MM.1S (cell line): ENCODE results near the gene KCNQ1.

Source experiments
- DNase-seq: peaks from one replicate; pipeline ENCODE4 v3.0.0-alpha.2; 2015
- H2AFZ ChIP-seq: fragments of 300-600 bp; sonication (generic); 2 replicates; pipeline ENCODE4 v1.6.0; 2016; ENCODE audit warnings: antibody characterized with exemption, low read length
- H3F3A ChIP-seq: fragments of 300-600 bp; sonication (generic); 2 replicates; pipeline ENCODE4 v1.6.1; 2016; ENCODE audit warnings: mild to moderate bottlenecking, antibody characterized with exemption, low read length, moderate library complexity, mixed read lengths; ENCODE audit not compliant: insufficient read depth
- H3K27ac ChIP-seq: fragments of 300-600 bp; sonication (generic); 2 replicates; pipeline ENCODE4 v1.5.1; 2016; ENCODE audit warnings: mild to moderate bottlenecking, low read length
- H3K27me3 ChIP-seq: fragments of 300-600 bp; sonication (generic); replicated peaks from 2 replicates; pipeline ENCODE4 v1.6.0; 2016; ENCODE audit warnings: low read length; ENCODE audit not compliant: insufficient read depth
- H3K36me3 ChIP-seq: fragments of 300-600 bp; sonication (generic); replicated peaks from 2 replicates; pipeline ENCODE4 v1.6.1; 2016; ENCODE audit warnings: mild to moderate bottlenecking, low read length, mixed read lengths; ENCODE audit not compliant: insufficient read depth
- H3K4me1 ChIP-seq: fragments of 300-600 bp; sonication (generic); 2 replicates; pipeline ENCODE4 v1.6.1; 2016; ENCODE audit warnings: low read length, mixed read lengths
- H3K4me2 ChIP-seq: fragments of 300-600 bp; sonication (generic); 2 replicates; pipeline ENCODE4 v1.6.0; 2016; ENCODE audit warnings: low read depth, low read length
- H3K4me3 ChIP-seq: fragments of 300-600 bp; sonication (generic); 2 replicates; pipeline ENCODE4 v1.5.1; 2016; ENCODE audit warnings: low read length, mixed read lengths
- H3K79me2 ChIP-seq: fragments of 300-600 bp; sonication (generic); 2 replicates; pipeline ENCODE4 v1.6.1; 2016; ENCODE audit warnings: mixed run types, low read length, mixed read lengths
- H3K9ac ChIP-seq: fragments of 300-600 bp; sonication (generic); 2 replicates; pipeline ENCODE4 v1.6.1; 2016; ENCODE audit warnings: low read length, mixed read lengths
- H3K9me2 ChIP-seq: fragments of 300-600 bp; sonication (generic); replicated peaks from 2 replicates; pipeline ENCODE4 v1.6.1; 2016; ENCODE audit warnings: mild to moderate bottlenecking, low read length, mixed read lengths; ENCODE audit not compliant: insufficient read depth
- H3K9me3 ChIP-seq: fragments of 300-600 bp; sonication (generic); replicated peaks from 2 replicates; pipeline ENCODE4 v1.6.1; 2016; ENCODE audit warnings: mild to moderate bottlenecking, low read length, mixed read lengths; ENCODE audit not compliant: insufficient read depth
- H4K20me1 ChIP-seq: fragments of 300-600 bp; sonication (generic); 2 replicates; pipeline ENCODE4 v1.6.1; 2016; ENCODE audit warnings: mild to moderate bottlenecking, low read length, moderate library complexity, mixed read lengths; ENCODE audit not compliant: insufficient read depth
- CTCF ChIP-seq: fragments of 300-600 bp; sonication (generic); IDR thresholded peaks from 2 replicates; pipeline ENCODE4 v1.5.1; 2016; ENCODE audit warnings: antibody characterized with exemption, low read length, mixed read lengths
- EZH2 ChIP-seq: fragments of 300-600 bp; sonication (generic); optimal IDR thresholded peaks from 2 replicates; pipeline ENCODE3; 2017; ENCODE audit warnings: low read depth, mild to moderate bottlenecking, antibody characterized with exemption, low read length, mixed read lengths
- EZH2phosphoT487 ChIP-seq: fragments of 300-600 bp; sonication (generic); IDR thresholded peaks from 2 replicates; pipeline ENCODE4 v1.6.1; 2018; ENCODE audit warnings: antibody characterized with exemption, low read length

KCNQ1 gene

GRCh38 chr11:2750682-2751522 is 306.1 kb downstream of the KCNQ1 start:
- DNase-seq, result no peak
- no peak overlapping the region for H2AFZ ChIP-seq
- no peaks in the 10 kb centered on the region for H3K79me2 ChIP-seq
- H3K27ac ChIP-seq, result no peak overlapping the region
- H3K4me2 ChIP-seq, result no peak overlapping the region
- no peaks in the 10 kb centered on the region for H3K9me2 ChIP-seq
- H3K4me3 ChIP-seq, result no peak overlapping the region
- no peaks in the 10 kb centered on the region for H3K27me3 ChIP-seq
- H3K36me3 ChIP-seq, result no peaks in the 10 kb centered on the region
- H3K4me1 ChIP-seq, result no peaks in the 10 kb centered on the region
- TF ChIP-seq CTCF (no peak), EZH2 (no peak), EZH2phosphoT487 (no peak)
- no peaks in the 10 kb centered on the region for H3F3A ChIP-seq
- no peaks in the 10 kb centered on the region for H4K20me1 ChIP-seq
- no peak overlapping the region for H3K9ac ChIP-seq
- H3K9me3 ChIP-seq, result no peaks in the 10 kb centered on the region

- Histone ChIP-seq H3K27me3 (no peaks in the 10 kb centered on the region), H3F3A (no peaks in the 10 kb centered on the region), H3K4me2 (no peak overlapping the region), H3K79me2 (no peaks in the 10 kb centered on the region), H3K9me3 (no peaks in the 10 kb centered on the region), H3K4me3 (no peak overlapping the region), H3K27ac (no peak overlapping the region), H2AFZ (no peak overlapping the region), H3K9ac (no peak overlapping the region), H3K4me1 (no peaks in the 10 kb centered on the region), H3K9me2 (no peaks in the 10 kb centered on the region), H4K20me1 (no peaks in the 10 kb centered on the region), H3K36me3 (no peaks in the 10 kb centered on the region)
- no peak for DNase-seq
- no peak for TF ChIP-seq EZH2phosphoT487
Measured at GRCh38 chr11:2751523-2752203, 306.9 kb downstream of the KCNQ1 start.

GRCh38 chr11:2752204-2752770 is 307.5 kb downstream of the KCNQ1 start:
- Histone ChIP-seq H4K20me1 (no peaks in the 10 kb centered on the region), H3K27me3 (no peaks in the 10 kb centered on the region), H2AFZ (no peak overlapping the region), H3K9me2 (no peaks in the 10 kb centered on the region), H3K9me3 (no peaks in the 10 kb centered on the region), H3K4me3 (no peak overlapping the region), H3K36me3 (no peaks in the 10 kb centered on the region), H3F3A (no peaks in the 10 kb centered on the region), H3K9ac (no peak overlapping the region), H3K27ac (no peak overlapping the region), H3K79me2 (no peaks in the 10 kb centered on the region), H3K4me1 (no peaks in the 10 kb centered on the region), H3K4me2 (no peak overlapping the region)
- TF ChIP-seq EZH2phosphoT487 (no peak), EZH2 (no peak), CTCF (no peak)
- no peak for DNase-seq

GRCh38 chr11:2752923-2753322 is 308.1 kb downstream of the KCNQ1 start:
- Histone ChIP-seq H3K9me2 (no peaks in the 10 kb centered on the region), H3K9me3 (no peaks in the 10 kb centered on the region), H2AFZ (no peak overlapping the region), H3K79me2 (no peaks in the 10 kb centered on the region), H3K9ac (no peak overlapping the region), H4K20me1 (no peaks in the 10 kb centered on the region), H3F3A (no peaks in the 10 kb centered on the region), H3K27ac (no peak overlapping the region), H3K4me3 (no peak overlapping the region), H3K27me3 (no peaks in the 10 kb centered on the region), H3K4me1 (no peaks in the 10 kb centered on the region), H3K36me3 (no peaks in the 10 kb centered on the region), H3K4me2 (no peak overlapping the region)
- TF ChIP-seq EZH2 (no peak), CTCF (no peak), EZH2phosphoT487 (no peak)
- DNase-seq, result no peak
